CD4-positive, alpha-beta memory T cell (primary cell): Measurements from ENCODE around the gene INSRR. TPM values are rescaled to one million over a fixed set of nuclear protein-coding genes. Genes with fewer than 3 reads are reported as not detected.
A peak's percentile ranks its signal among the peaks of the same experiment; 100 is the strongest.

ENCODE experiments used
- CTCF ChIA-PET: fragments of 350-600 bp; sonication (Branson Sonifier 250); formaldehyde crosslinking; loops from one replicate; lab custom pipeline; 2021; ENCODE audit warnings: inconsistent platforms; ENCODE audit not compliant: partially characterized antibody; lab: Charles Lee
- POLR2A ChIA-PET: fragments of 350-600 bp; sonication (Branson Sonifier 250); formaldehyde crosslinking; loops from one replicate; lab custom pipeline; 2021; ENCODE audit not compliant: partially characterized antibody; lab: Charles Lee
- DNase-seq, 5 donors: peaks; one replicate each; pipeline versions ENCODE4 v3.0.0 to v3.0.0-alpha.2; 2020 to 2022; ENCODE audit warnings: mixed read lengths in 1 of 5
- H3K27ac ChIP-seq: one replicate; pipeline ENCODE4 v1.7.0; 2013; ENCODE audit warnings: low read depth, low read length
- H3K27me3 ChIP-seq: 2 replicates; pipeline ENCODE4 v1.7.0; 2013; ENCODE audit warnings: mild to moderate bottlenecking, low read length, moderate library complexity; ENCODE audit not compliant: insufficient read depth
- H3K36me3 ChIP-seq: 2 replicates; pipeline ENCODE4 v1.7.0; 2013; ENCODE audit warnings: mild to moderate bottlenecking, low read length, moderate library complexity; ENCODE audit not compliant: insufficient read depth
- H3K4me1 ChIP-seq: 2 replicates; pipeline ENCODE4 v1.7.0; 2013; ENCODE audit warnings: mild to moderate bottlenecking, low read length, moderate library complexity; ENCODE audit not compliant: insufficient read depth
- H3K4me3 ChIP-seq, 2 donors: one replicate each; pipeline ENCODE4 v1.7.0; 2013; ENCODE audit warnings: low read length in 2 of 2, mild to moderate bottlenecking in 1 of 2
- H3K9me3 ChIP-seq, 2 donors: one replicate each; pipeline ENCODE4 v1.7.0; 2013; ENCODE audit warnings: low read length in 2 of 2, control low read depth in 1 of 2; ENCODE audit not compliant: control insufficient read depth in 1 of 2
- H3K27ac Mint-ChIP-seq, 7 donors: one replicate each; pipeline ENCODE4 v1.8.0; 2020 to 2021; ENCODE audit warnings: mixed read lengths in 7 of 7, mild to moderate bottlenecking in 6 of 7, inconsistent platforms in 3 of 7, moderate library complexity in 3 of 7
- H3K27me3 Mint-ChIP-seq, 2 donors: one replicate each; pipeline ENCODE4 v1.8.0; 2020 to 2021; ENCODE audit warnings: mixed read lengths in 2 of 2
- H3K36me3 Mint-ChIP-seq, 2 donors: one replicate each; pipeline ENCODE4 v1.8.0; 2020 to 2021; ENCODE audit warnings: mixed read lengths in 2 of 2, inconsistent platforms in 1 of 2, mild to moderate bottlenecking in 1 of 2
- H3K4me1 Mint-ChIP-seq, 4 donors: one replicate each; pipeline ENCODE4 v1.8.0; 2020 to 2021; ENCODE audit warnings: mixed read lengths in 4 of 4, mild to moderate bottlenecking in 1 of 4
- H3K4me3 Mint-ChIP-seq, 8 donors: one replicate each; pipeline ENCODE4 v1.8.0; 2020 to 2021; ENCODE audit warnings: mixed read lengths in 8 of 8, mild to moderate bottlenecking in 7 of 8, moderate library complexity in 6 of 8, inconsistent platforms in 3 of 8
- H3K9me3 Mint-ChIP-seq, 8 donors: one replicate each; pipeline ENCODE4 v1.8.0; 2020 to 2021; ENCODE audit warnings: mixed read lengths in 8 of 8, mild to moderate bottlenecking in 5 of 8, inconsistent platforms in 3 of 8, moderate library complexity in 1 of 8
- intact Hi-C: fragments of 100-400 bp; cut with micrococcal nuclease; formaldehyde crosslinking; loops from one replicate; pipeline ENCODE4 v1.15.1; 2023
- polyA plus RNA-seq, 2 donors: library from polyadenylated mRNA; unstranded; fragments of 300-500 nt; fragmentation: Illumina TruSeq; gene quantifications; one replicate each; pipeline ENCODE4 v1.2.3, GENCODE V29; 2021
- total RNA-seq, 2 experiments: library from RNA; stranded (reverse); gene quantifications; one replicate each; pipeline ENCODE4 v1.2.3, GENCODE V29; 2021

The INSRR gene
- total and polyA plus RNA-seq, 4 experiments from 2014 or later: 0.06 TPM; not detected in 3

- peaks cover 26 to 54% of the 10 kb centered on the region in 2 donors for H3K36me3 Mint-ChIP-seq
Observed at GRCh38 chr1:156805766-156806511, 53.0 kb downstream of the INSRR start.

GRCh38 chr1:156804572-156805243, 54.2 kb downstream of the INSRR start:
- H3K9me3 Mint-ChIP-seq: peaks cover 0 to 2% (median 0%) of the 10 kb centered on the region in 8 donors
- no peaks in the 10 kb centered on the region for H3K27me3 Mint-ChIP-seq
- H3K4me3 ChIP-seq: no peak overlapping the region
- peaks cover 35 to 83% (median 49%) of the 10 kb centered on the region in 4 donors for H3K4me1 Mint-ChIP-seq
- peaks cover 30 to 53% of the 10 kb centered on the region in 2 donors for H3K36me3 Mint-ChIP-seq
- H3K4me1 ChIP-seq: peaks cover 42% of the 10 kb centered on the region
- H3K4me3 Mint-ChIP-seq: no peak overlapping the region
- peaks cover 14% of the 10 kb centered on the region for H3K36me3 ChIP-seq
- POLR2A ChIA-PET: interaction anchor here (0.6 to 4.2 kb wide), 5 partner anchors 9 to 350 kb away, joined by 3 to 23 read pairs (median 4); partner anchors contain the start of gene SH2D2A
- H3K27me3 ChIP-seq: no peaks in the 10 kb centered on the region
- intact Hi-C loops: no loop called here
- peak overlapping the region in 6 of 7 donors; percentile 67 to 88 (median 82) for H3K27ac Mint-ChIP-seq
- CTCF ChIA-PET: interaction anchor here (0.8 to 4.1 kb wide), 5 partner anchors 9 to 55 kb away, joined by 3 to 19 read pairs (median 5); partner anchors contain the start of gene NTRK1
- no peak for DNase-seq
- no peak overlapping the region for H3K27ac ChIP-seq
- H3K9me3 ChIP-seq: no peaks in the 10 kb centered on the region

More at GRCh38 chr1:156805766-156806511, 53.0 kb downstream of the INSRR start:
- no peak overlapping the region for H3K4me3 ChIP-seq
- H3K27ac ChIP-seq: peak overlapping the region; percentile 25
- H3K36me3 ChIP-seq: peaks cover 8% of the 10 kb centered on the region
- peaks cover 42% of the 10 kb centered on the region for H3K4me1 ChIP-seq
- intact Hi-C loops: no loop called here
- no peaks in the 10 kb centered on the region for H3K27me3 ChIP-seq
- H3K27ac Mint-ChIP-seq: peak overlapping the region; percentile 67 to 93 (median 84)
- POLR2A ChIA-PET: interaction anchor here (1.3 to 4.2 kb wide), 3 partner anchors 8 to 35 kb away, joined by 4 to 23 read pairs (median 4); partner anchors contain the start of gene SH2D2A
- H3K9me3 Mint-ChIP-seq: peaks cover 0 to 2% (median 0%) of the 10 kb centered on the region in 8 donors
- no peaks in the 10 kb centered on the region for H3K27me3 Mint-ChIP-seq
- CTCF ChIA-PET: interaction anchor here (1.2 to 4.1 kb wide), 5 partner anchors 8 to 54 kb away, joined by 3 to 19 read pairs (median 5); partner anchors contain the start of gene NTRK1
- H3K4me3 Mint-ChIP-seq: no peak overlapping the region
- no peak for DNase-seq
- H3K9me3 ChIP-seq: no peaks in the 10 kb centered on the region
- H3K4me1 Mint-ChIP-seq: peaks cover 31 to 75% (median 43%) of the 10 kb centered on the region in 4 donors

GRCh38 chr1:156804026-156804425, 54.9 kb downstream of the INSRR start:
- ChIA-PET CTCF (interaction anchor here (1.6 to 2.0 kb wide), 2 partner anchors 34 to 56 kb away, joined by 5 to 6 read pairs; partner anchors contain the start of gene NTRK1), POLR2A (interaction anchor here (1.3 to 4.2 kb wide), 2 partner anchors 12 to 45 kb away, joined by 4 to 23 read pairs; partner anchors contain the start of gene SH2D2A)
- H3K27me3 ChIP-seq: no peaks in the 10 kb centered on the region
- DNase-seq: no peak
- H3K27ac ChIP-seq: no peak overlapping the region
- peaks cover 36% of the 10 kb centered on the region for H3K4me1 ChIP-seq
- intact Hi-C loops: no loop called here
- H3K4me3 ChIP-seq: no peak overlapping the region
- peaks cover 29 to 53% of the 10 kb centered on the region in 2 donors for H3K36me3 Mint-ChIP-seq
- H3K27me3 Mint-ChIP-seq: no peaks in the 10 kb centered on the region
- no peaks in the 10 kb centered on the region for H3K9me3 ChIP-seq
- peak overlapping the region in 6 of 7 donors; percentile 67 to 89 (median 85) for H3K27ac Mint-ChIP-seq
- peaks cover 0 to 2% (median 0%) of the 10 kb centered on the region in 8 donors for H3K9me3 Mint-ChIP-seq
- peaks cover 18% of the 10 kb centered on the region for H3K36me3 ChIP-seq
- H3K4me3 Mint-ChIP-seq: no peak overlapping the region
- peaks cover 35 to 79% (median 48%) of the 10 kb centered on the region in 4 donors for H3K4me1 Mint-ChIP-seq

GRCh38 chr1:156803086-156803851, 55.6 kb downstream of the INSRR start:
- Histone ChIP-seq H3K4me3 (no peak overlapping the region), H3K27ac (no peak overlapping the region), H3K9me3 (no peaks in the 10 kb centered on the region), H3K4me1 (peaks cover 29% of the 10 kb centered on the region), H3K36me3 (peaks cover 24% of the 10 kb centered on the region), H3K27me3 (no peaks in the 10 kb centered on the region)
- ChIA-PET CTCF (interaction anchor here (0.5 to 17.5 kb wide), 7 partner anchors 10 to 125 kb away, joined by 3 to 344 read pairs (median 7); partner anchors contain the start of genes INSRR, NTRK1 and PEAR1), POLR2A (interaction anchor here (0.5 to 8.2 kb wide), 6 partner anchors 10 to 66 kb away, joined by 3 to 66 read pairs (median 18); partner anchors contain the start of genes HDGF, INSRR, NTRK1 and SH2D2A)
- Mint-ChIP-seq H3K4me1 (peaks cover 31 to 72% (median 45%) of the 10 kb centered on the region in 4 donors), H3K36me3 (peaks cover 23 to 48% of the 10 kb centered on the region in 2 donors), H3K27ac (peak overlapping the region; percentile 12 to 89 (median 67)), H3K4me3 (peak overlapping the region in 1 of 8 donors; percentile 53), H3K27me3 (no peaks in the 10 kb centered on the region), H3K9me3 (peaks cover 0 to 2% (median 0%) of the 10 kb centered on the region in 8 donors)
- intact Hi-C loops: no loop called here
- no peak for DNase-seq

GRCh38 chr1:156802421-156802935, 56.4 kb downstream of the INSRR start:
- Histone ChIP-seq H3K9me3 (no peaks in the 10 kb centered on the region), H3K4me1 (peaks cover 21% of the 10 kb centered on the region), H3K27ac (peak overlapping the region; percentile 14), H3K4me3 (no peak overlapping the region), H3K27me3 (no peaks in the 10 kb centered on the region), H3K36me3 (peaks cover 32% of the 10 kb centered on the region)
- Mint-ChIP-seq H3K27ac (peak overlapping the region; percentile 67 to 95 (median 88)), H3K36me3 (peaks cover 16 to 43% of the 10 kb centered on the region in 2 donors), H3K27me3 (no peaks in the 10 kb centered on the region), H3K4me1 (peaks cover 23 to 66% (median 37%) of the 10 kb centered on the region in 4 donors), H3K4me3 (peak overlapping the region in 1 of 8 donors; percentile 22), H3K9me3 (peaks cover 0 to 2% (median 0%) of the 10 kb centered on the region in 8 donors)
- no peak for DNase-seq
- ChIA-PET CTCF (interaction anchor here (0.5 to 17.5 kb wide), 7 partner anchors 10 to 305 kb away, joined by 3 to 344 read pairs (median 7); partner anchors contain the start of genes INSRR, NTRK1 and PEAR1), POLR2A (interaction anchor here (0.6 to 8.2 kb wide), 7 partner anchors 8 to 256 kb away, joined by 3 to 66 read pairs (median 6); partner anchors contain the start of genes HDGF, INSRR, NTRK1 and SH2D2A)
- intact Hi-C loops: no loop called here
